ENCODE measurements around the gene LRP5.

The LRP5 gene

DNA sequence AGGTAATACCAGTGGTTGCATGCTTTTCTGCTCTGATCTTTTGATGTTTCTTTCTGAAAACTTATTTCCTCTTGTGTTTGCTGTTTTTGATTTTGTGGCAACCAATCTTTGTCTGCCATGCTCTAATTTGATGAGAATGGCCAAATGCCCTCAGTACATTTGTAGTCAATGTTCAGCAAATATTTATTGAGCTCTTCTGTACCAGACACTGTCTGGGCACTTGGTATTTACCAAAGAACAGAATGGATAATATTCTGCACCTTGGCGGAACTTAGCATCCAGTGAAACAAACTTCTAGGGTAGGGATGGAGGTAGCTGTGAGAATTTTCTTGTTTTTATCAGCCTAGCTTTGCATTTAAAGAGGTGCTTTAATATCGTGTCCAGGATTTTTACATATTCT, 167.8 kb downstream of the LRP5 start:
- no peak for DNase-seq

DNA sequence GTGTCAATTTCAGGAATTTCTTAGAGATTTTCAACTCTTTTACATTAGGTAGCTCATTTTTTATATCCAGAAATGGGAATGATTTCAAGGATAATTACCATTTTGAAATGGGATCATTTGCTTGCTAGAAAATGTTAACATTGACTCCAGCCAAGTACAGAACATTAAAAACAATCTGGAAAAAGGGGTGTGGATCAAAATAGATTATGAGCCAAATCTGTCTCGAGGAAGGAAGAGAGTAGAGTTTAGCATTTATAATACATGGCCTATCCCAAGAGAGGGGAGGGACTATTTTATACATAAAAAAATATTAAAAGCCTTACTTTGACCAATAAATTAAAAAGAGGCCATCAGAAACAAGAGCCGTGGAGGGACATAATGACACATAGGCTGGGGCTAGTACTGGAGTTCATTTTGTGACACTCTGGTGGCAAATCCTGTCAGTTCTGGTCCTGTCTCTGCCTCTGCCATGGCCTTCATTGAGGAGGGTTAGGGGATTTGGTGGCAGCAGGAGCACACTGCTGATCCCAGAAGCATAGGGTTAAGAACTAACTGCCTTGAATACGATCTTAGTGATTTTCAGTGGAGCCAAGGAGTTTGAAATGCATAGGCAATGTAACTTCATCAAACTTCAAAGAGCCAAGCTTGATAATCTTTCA, 168.6 kb downstream of the LRP5 start:
- no peak for DNase-seq

DNA sequence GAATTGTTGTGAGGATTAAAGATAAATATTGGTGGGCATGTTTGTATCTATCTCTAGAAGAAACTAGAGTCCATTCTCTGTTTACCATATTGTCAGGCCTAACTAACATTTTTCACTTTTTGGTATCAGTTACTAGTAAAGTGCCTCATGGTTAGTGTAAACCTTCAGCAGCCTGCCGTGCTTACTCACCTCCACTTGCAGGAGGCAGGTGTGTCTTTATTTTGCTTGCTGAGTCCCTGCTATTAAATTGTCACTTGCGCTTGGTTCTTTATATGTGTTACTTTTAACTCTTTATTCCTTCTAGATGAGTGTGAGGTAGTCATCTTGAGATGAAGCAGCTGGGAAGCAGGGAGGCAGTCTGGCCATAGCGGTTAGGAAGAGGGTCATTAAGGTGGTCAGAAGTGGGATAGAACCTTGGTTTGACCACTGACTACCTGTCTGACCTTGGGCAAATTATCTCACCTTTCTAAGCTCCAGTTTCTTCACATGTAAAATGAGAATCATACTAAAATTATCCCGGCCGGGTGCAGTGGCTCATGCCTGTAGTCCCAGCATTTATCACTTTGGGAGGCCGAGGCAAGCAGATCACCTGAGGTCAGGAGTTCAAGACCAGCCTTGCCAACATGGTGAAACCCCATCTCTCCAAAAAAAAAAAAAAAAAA, 169.3 kb downstream of the LRP5 start:
- DNase-seq: no peak

DNA sequence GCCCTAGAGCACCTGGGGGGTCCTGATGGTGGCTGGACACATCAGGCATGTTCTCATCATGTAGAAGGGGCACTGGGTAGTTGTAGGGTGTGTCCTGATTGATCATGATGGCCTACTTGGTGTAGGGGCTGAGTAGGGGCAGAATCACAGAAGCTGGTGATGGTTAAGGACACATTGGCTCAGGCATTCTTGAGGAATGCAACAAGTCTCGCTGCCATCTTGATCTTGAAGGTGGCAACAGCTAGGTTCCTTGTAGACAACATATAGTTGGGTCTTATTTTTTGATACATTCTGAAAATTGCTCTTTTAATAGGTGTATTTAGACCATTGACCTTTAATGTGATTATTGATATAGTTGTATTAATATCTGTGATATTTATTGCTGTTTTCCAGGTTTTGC, 176.2 kb downstream of the LRP5 start:
- DNase-seq: no peak

DNA sequence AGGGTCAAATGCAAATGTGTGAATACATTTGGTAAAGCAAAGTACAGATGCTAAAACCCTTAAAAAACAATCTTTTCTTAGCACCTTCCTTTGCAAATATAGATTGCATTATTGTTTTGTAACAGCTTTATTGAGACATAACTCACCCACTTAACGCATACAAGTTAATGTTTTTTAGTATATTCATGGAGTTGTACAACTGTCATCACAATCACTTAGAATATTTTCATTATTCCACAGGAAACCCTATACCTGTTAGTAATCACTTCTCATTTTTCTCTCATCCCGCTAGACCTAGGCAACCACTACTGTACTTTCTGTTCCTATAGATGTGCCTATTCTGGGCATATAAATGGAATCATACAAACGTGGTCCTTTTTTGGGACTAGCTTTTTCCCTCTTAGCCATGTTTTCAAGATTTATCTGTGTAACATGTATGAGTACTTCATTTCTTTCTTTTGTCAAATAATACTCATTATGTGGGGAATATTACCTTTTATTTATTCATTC, 182.9 kb downstream of the LRP5 start:
- no peak for DNase-seq

DNA sequence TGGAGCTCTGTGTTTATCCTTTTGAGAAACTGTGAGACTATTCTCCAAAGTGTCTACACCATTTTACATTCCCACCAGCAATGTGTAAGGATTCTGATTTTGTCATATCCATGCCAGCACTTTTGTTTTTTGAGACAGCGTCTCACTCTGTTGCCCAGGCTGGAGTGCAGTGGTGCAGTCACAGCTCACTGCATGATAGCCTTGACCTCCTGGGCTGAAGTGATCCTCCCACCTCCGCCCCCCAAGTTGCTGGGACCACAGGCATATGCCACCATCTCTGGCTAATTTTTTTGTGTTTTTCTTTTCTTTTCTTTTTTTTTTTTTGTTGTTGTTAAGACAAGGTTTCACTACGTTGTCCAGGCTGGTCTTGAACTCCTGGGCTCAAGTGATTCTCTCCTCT, 183.5 kb downstream of the LRP5 start:
- no peak for DNase-seq

DNA sequence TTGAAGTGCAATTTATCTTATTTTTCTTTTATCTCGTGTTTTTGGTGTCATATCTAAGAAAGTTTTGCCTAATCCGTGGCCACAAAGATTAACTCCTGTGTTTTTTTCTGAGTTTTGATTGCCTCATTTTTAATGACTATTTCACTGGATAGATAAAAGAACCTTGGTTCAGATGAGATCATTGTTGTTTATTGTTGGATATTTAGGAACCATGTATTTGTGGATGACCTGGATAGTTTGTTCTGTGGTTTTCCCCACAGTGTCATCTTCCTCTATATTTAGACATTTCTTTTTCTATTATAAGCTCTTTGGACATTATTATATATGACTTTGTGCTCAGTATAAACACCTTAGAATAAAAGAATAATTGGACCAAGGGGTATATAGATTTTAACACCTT, 185.4 kb downstream of the LRP5 start:
- DNase-seq: no peak

DNA sequence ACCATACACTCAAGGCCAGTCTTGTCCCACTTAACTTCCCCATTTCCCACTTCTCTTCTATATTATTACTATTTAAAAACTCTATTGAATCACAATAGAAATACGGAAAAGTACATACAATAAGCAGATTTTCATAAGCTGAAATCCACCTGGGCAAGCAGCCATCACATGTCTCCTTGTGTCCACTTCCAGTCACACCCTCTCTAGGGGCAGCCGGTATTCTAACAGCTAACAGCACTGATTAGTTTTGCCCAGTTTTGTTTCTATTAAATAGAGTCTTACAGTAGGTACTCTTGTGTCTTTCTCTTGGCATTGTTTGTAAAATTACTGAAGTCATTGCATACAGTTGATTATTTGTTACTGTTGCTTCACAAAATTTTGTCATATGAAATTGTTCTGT, 185.9 kb downstream of the LRP5 start:
- no peak for DNase-seq

All from stimulated activated CD4-positive, alpha-beta T cell treated with anti-CD3 and anti-CD28 coated beads, Interleukin-4, amount 100 ng/mL, for 24 hours (primary cell).